Measurements from ENCODE around the gene TSHZ1. TPM values are rescaled to one million over a fixed set of nuclear protein-coding genes. Genes with fewer than 3 reads are reported as not detected.

Gene TSHZ1
- total RNA-seq, 1 donor from 2014 or later = 32.0 TPM

DNA sequence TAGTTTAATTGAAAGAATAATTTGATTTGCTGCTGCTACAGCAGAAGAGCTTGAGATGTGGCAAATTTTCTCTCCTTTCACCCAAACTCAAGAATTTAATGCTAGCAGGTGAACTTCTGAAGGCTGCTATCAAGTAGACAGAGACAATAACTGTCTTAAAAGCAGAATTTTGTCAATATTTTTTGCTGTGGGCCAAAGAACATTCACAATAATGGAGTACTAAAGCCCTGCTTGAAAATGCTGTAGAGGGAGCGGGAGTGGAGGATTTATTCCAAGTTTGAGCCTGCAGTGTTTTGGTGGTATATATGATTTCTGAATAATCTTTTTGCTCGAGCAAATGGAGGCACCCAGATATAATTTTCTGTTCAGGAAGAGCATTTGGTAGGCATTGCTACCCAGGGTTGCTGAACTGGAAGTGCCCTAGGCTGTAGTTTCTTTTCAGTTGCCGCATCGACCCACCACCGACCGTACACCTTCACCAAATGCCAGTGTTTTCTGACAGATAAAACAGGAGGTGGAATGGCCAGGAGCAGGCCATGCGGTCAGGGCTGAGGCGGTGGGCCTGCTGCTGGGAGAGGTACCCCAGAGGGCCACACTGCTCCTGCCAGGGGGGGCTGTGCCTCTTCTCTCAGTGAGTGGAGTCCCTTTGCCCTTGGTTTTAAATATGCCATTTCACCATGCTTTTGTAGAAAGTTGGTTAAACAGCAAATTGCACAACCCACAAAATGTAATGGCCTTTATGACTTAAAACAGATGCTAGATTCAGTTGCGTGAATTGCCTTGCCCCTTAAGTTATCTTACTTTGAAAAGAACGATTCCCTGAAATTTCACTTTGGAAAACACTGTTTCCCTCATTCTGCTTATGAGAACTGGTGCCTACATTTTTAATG lies 36.4 kb downstream of the TSHZ1 start:
- DNase-seq (ENCODE audit: low spot score) = no peak

DNA sequence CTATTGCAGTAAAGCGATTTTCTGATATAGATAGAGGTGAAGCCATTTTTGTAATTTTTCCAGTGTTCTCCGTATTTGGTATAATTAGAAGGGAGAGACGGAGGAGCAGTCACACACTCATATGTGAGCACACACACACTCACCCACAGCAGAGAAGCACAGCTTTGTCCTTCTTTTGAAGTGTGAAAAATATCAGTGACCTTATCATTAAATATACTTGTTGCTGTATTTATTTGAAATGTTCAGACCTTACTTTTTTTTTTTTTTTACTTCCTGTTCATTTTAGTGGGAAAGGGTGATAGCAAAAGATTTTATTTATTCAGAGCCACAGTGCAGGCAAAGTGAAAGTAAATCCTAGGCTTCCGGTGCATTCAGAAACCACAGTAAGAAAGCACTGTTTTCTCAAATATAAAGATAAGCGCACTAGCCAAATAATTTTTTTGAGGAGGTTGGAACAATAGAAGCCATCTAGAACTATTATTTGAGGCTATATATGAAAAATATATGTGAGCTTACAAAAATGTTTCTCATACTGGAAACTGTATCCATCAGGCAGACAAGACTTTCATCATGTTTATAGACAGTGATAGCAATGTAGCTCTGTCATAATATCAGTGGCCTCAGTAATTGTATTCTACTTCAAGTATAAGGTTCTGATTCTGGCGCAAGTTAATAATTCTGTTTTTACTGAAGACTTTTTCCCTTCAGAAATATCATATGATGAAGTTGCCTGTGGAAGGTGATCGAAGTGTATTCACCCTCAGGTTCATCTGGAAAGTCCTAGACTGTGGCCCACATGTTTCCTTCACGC lies 37.2 kb downstream of the TSHZ1 start:
- no peak for DNase-seq (ENCODE audit: low spot score)

DNA sequence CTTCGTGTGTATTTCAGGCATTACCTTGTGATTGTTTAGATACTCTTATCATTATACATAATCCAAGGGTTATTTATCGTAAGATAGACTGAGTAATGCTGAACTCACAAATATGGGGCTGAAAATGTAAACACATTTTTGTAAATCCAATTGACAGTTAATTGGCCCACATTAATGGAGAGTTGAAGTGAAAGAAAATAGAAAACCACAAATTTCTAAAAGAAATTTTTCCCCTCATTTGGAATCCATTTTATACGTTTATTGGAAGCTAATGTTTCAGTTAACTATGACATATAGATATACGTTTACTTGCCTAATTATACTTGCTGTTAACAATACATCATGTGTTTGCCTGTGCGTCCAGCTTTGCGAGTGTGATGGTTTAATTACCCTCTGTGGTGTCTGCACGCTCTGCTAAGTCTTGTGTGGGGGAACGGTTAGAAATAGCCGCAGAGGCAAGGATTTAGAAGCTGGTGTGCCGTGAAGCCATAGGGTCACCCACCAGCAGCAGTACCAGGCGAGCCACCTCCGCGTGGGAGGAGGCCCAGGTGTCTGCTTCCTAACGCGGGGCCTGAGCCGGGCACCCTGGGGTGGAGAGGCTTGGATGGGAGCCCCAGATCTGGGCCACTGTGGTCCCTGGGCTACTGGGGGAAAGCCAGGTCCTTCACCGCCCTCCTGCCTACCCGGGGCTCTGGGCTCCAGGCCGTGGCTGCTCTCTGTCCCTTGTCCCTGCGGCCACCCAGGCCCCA lies 38.0 kb downstream of the TSHZ1 start:
- DNase-seq (ENCODE audit: low spot score) = no peak

DNA sequence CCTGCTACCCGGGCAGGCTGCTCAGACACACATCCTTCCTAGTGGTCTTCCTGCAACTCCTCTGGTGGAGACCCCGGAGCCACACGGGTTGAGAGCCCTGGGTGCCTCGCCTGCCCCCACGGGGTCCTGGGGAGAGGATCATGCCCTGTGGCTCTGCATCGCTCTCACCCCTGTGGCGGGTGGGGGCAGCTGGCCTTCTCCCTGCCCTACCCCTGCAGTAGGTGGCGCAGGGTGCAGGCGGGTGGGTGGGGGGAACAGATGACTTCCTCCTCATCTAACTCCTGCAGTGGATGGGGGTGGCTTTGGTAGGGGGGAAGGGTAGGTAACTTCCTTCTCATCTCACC lies 38.5 kb downstream of the TSHZ1 start:
- DNase-seq (ENCODE audit: low spot score) = no peak

DNA sequence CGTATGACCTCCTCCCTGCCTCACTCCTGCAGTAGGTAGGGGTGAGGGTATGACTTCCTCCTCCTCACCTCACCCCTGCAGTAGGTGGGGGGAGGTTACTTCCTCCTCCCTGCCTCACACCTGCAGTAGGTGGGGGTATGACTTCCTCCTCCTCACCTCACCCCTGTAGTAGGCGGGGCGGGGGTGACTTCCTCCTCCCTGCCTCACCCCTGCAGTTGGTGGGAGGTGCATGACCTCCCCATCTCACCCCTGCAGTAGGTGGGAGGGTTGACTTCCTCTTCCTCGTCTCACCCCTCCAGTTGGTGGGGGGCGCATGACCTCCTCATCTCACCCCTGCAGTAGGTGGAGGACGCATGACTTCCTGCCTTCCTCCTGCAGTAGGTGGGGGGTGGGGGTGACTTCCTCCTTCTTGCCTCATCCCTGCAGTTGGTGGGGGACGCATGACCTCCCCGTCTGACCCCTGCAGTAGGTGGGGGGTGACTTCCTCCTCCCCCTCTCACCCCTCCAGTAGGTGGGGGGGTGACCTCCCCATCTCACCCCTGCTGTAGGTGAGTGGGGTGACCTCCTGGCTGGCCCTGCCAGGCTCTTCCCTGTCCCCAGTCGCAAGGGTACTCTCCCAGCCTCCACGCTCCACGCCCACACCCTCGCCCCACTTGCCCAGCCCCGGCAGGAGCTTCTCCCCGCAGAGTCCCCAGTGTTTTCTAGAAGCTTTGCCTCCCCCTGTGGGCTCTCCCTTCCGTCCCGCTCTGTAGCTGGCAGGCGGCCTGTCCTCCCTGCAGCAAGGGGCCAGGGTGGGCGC lies 39.3 kb downstream of the TSHZ1 start:
- no peak for DNase-seq (ENCODE audit: low spot score)

DNA sequence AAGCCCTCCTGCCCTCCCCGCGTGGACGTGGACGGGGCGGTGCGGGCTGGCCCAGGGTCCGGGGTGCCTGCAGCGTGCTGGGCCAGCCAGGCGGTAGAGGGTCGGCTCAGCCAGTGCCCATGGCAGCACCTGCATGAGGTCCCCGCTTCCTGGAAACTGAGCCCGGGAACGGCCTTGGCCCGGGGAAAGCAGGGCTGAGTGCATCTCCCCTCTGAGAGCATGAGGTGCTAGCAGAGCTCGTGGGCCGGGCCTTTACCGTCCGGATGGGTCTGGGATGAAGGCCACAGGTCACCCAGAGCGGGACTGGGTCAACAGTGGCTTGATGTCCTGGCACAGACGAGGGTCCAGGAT lies 39.8 kb downstream of the TSHZ1 start:
- no peak for DNase-seq (ENCODE audit: low spot score)

DNA sequence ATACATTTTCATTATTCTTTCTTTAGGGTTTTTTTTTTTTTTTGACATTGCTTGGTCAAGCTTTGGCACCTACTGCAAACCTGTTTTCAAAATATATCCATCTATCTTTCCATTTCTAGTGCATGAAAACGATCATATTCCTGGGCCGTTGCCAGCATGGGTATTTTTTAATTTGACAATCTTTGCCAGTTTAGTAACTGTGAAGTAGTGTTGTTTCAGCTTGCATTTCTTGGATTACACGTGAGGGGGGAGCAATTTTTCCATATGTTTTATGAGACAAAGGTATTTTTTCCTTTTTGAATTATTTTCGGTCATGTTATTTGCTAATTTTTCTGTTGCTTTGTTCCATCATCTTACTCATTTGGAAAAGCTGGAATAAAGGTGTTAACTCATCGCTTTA lies 40.9 kb downstream of the TSHZ1 start:
- no peak for DNase-seq (ENCODE audit: low spot score)

DNA sequence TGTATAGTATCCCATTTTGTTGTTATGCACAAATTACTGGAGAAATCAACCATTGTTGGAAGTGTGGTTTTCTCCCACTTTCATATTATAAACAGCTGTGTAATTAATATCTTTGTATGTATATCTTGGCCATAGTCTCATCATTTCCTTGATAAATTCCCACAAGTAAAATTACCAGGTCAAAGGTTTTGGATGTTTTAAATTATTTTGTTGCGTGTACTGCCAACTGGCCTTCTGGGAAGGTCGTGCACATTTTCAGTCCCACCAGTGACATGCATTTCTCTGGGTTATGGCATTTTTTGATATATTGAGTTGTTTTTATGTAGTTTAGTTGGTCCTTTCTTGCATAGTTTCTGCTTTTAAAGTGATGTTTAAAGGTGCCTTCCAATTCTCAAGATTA lies 41.5 kb downstream of the TSHZ1 start:
- no peak for DNase-seq (ENCODE audit: low spot score)

DNA sequence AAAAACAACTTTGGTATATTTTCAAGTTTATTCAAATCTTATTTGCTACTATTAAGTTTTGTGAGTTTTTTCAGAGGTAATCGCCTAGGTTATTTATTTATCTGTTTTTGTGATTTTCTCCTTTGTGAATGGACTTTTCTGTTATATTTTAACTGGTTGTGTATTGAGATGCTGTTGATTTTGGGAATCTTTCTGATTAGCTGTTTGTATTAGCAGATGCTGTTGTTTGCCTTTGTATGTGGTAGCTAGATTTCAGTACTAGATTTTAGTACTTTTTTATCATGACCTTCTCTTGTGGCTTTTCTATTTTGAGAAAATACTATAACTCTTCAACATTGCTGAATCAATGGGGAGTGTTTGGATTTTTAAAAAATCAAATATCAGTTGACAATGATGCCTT lies 42.4 kb downstream of the TSHZ1 start:
- DNase-seq (ENCODE audit: low spot score) = no peak

DNA sequence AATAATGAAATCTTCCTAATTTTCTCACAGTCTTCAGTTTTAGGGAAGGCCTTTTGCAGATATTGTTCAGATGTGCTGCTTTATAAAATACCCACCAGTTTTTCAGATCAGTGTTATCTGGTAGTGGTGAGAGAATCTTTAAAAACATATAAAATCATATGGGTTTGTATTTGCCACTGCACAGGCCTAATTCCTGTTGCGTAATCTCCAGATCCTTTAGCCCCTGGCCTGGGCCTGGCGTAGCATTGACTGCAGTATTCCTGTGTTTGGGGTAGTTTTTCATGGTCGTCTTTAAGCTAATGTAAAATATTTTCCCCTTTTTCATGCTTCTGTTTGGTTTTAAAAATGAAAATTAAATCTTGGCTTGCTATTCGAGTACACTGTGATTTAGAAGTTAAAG lies 43.2 kb downstream of the TSHZ1 start:
- no peak for DNase-seq (ENCODE audit: low spot score)

DNA sequence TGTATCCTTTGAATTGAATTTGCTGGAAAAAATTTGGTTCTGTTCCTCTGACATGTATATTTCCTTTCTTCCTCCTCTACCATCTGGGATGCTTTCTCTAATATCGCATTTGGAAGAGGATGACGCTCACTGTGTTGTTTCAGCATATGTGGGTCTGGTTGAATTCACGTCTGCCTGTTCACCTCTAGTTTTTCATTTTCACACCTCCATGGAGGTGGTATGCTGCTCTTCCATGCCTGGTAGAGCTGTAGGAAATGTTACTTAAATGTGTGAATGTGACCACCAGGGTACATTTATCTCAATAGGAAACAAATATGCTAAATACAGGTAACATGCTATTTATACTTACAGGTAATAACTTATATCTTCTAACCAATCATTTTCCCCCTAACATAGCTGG lies 44.5 kb downstream of the TSHZ1 start:
- no peak for DNase-seq (ENCODE audit: low spot score)

DNA sequence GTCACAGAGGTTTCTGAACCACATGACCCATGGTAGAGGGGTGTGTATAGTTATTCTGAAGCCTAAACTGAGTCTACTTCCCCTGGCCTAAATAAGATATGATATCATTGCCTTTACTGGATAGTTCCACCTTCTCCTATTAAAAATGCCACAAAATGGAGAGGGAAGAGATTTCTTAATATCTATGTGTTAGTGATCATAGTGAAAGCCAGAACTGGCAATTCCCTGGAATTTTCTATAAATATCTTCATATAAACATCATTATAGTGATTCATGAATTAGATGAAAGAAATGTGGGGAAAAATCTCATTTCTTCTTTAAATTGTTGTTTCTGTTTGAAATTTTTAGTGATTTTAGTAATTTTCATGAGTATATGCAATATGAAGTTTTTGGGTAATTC lies 45.8 kb downstream of the TSHZ1 start:
- no peak for DNase-seq (ENCODE audit: low spot score)

DNA sequence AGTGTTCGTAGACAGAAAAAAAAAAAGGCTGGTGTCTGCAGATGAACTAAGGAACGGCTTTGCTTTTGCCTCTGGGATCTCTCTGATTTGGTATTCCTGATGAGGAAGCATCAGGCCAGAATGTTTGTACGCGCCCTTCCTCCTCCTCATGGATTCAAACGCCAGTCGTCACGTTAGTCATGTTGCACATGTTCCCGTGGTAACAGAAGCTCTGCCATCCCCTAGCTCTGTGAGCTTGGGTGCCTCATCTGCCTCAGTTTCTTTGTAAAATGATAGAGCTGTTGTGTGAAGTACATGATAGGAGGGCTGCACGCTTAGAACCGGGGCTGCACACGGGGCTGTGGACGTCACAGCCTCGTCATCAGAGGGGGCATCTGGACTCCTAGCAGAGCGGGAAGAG lies 47.0 kb downstream of the TSHZ1 start:
- DNase-seq (ENCODE audit: low spot score) = no peak

DNA sequence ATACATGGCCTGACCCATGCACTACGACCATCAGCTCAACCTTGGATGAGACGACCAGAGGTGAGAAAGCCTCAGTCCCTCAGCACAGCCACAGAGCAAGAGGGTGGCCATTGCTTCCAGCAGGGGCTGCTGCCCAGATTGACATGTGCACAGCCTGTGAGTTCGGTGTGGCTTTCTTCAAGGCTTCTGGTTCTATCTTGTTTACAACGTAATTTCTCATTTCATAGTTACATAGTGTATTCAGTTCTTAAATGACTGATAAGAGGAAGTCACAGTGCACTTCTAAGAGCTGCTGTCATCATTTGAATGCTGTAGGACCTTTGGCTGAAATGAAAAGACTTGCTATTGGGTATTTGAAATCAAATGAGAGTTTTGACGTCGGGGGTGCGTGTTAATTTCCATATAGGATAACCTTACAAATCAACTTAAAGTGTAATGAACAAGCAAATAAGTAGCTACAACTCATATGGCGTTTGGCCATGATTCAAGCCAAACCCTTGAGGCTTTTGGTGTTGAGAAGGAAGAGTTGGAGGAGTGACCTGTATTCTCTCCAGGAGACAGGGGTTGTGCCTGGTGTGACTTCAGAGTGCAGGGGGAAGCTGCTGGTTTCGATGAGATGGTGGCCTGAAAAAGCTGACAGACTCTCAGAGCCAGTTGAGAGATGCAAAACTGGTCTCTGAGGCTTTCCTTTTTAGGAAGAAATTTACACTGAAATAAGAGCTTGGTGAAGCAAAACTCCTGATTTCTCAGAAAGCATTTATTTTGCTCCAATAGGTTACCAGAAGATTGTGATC lies 51.0 kb downstream of the TSHZ1 start:
- DNase-seq (ENCODE audit: low spot score) = no peak

DNA sequence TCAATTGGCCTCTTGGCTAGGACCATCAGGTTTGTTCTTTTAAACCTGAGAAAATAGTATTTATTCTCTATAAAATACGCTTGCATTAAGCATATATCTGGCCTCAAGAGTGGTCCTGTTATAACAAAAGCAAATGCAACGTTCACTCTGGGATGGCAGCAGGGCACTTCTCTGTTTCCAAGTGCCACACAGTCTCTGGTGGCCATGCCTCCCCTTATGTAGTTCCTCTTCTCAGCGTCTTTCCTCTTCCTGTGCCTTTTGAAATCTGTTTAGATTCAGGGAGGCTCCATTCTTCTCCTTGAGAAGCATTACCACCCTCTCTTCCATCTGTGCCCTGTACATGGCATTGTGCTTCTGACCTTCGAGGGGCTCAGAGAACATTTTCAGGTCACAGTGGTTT lies 51.9 kb downstream of the TSHZ1 start:
- no peak for DNase-seq (ENCODE audit: low spot score)

DNA sequence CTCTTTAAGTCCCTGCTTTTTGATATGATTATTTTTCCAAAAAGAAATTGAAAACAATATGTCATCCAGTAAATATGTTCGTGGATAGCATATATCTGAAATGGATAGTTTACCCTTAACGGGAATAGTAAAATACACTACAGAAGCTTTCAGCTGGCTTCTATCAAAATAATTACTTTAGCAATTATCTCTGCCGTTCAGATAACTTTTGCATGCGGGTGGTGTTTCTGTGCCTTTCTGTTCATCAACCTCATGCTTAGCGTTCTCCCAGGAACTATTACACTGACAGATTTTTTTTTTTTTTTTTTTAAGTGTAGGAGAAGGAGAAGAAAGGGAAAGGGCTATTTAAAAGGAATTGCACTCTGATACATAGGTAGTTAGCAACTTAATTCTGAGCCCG lies 53.6 kb downstream of the TSHZ1 start:
- no peak for DNase-seq (ENCODE audit: low spot score)

DNA sequence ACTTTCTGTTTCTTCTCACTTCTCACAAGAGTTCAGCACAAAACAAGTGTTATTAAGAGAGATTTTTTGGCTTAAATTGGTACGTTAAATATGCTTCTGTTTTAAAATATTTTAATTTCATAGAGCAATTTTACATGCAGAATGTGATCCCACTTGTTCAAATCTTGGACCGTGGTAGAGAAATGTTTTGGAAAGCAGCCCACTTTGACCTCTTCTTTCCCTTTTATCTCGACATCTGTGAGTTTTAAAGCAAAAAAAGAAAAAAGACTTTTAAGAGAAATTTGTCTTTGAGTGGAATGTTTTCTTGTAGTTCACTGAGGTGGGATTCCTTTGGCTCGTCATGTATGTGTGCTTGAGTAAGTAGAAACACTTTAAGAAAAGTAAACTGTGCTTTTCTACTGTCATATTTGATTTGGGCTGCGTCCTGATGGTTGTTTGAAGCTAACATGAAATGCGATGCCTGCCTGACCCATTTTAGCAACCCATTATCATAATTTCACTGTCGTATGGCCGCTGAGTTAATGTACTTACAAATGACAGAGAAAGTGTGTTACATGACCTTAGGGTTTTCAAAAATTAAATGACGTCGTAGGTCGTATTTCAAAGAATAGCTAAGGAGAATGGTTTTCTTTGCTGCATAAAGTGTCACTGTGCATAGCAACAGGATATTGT lies 54.5 kb downstream of the TSHZ1 start:
- no peak for DNase-seq (ENCODE audit: low spot score)

DNA sequence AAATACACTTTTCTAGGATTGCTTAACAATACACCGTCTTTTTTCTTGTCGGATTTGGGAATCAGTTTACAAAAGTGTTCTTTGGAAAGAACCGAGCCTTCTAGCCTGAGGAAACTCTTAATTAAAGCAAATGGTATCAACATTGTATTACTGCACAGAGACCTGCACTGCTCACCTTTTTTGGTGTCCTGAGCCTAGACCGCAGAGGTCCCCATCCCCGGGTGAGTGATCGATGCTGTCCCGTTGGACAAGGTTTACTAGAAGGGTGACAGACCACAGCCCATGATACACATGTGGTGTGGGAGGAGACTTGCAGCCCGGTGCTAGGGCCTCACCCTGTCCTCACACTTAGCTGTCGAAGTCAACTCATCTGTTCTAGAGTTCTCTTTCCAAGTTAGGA lies 55.3 kb downstream of the TSHZ1 start:
- no peak for DNase-seq (ENCODE audit: low spot score)

DNA sequence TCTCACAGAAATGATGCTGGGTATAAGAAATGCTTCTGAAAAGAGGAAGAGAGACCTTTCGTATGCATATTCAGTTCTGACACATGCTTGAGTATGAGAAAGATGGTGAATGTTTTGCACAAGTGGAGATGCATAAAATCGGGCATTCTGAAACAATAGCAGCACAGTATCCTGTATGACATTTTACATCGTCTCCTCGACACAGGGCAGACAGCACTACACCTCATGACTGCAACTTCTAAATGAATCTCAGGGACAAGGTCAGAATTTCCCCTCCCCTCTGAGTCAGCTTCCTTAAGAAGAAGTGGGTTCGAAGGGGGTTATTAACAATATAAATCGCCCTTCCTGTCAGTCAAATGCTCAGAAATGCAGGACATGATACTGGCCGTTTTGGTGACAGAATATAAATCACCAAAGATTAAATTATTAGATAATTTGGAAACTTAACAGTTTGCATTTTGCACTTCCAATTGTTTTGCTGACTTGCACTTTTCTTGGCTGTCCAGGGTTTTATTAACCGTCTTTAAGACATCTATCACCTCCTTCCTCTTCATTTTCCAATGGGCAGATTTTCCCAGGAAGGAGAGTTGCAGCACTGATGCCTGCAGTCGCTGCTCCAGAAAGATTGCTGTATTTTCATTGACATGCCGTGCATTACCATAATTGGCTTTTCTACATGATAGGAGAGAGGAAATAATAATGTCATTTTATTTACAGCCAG lies 57.2 kb downstream of the TSHZ1 start:
- DNase-seq (ENCODE audit: low spot score) = no peak

DNA sequence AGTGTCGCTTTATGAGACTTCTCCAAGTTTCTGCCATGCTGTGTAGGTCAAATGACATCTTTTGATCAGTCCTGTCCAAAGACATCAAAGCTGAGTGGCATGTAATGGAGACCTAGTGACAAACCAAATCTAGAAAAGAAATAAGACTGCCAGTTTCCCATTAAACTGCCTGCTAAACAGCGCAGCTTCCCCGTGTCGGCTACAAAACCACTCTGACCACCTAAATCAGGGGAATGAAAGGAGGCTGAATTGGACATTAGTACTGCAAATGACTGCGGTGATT lies 57.7 kb downstream of the TSHZ1 start:
- DNase-seq (ENCODE audit: low spot score) = no peak
